GM19328 (cell line): ENCODE data around the gene TEAD1.
A peak's percentile ranks its signal among the peaks of the same experiment; 100 is the strongest.

Source experiments
- ATAC-seq: cut with Tn5 transposase; IDR thresholded peaks from one replicate; pipeline ENCODE4 v1.9.1; 2021; ENCODE audit warnings: mild to moderate bottlenecking, moderate library complexity; ENCODE audit not compliant: unreplicated experiment

The TEAD1 gene

GRCh38 chr11:12963792-12964536 is 289.7 kb downstream of the TEAD1 start:
- ATAC-seq, result peak; percentile 81

- ATAC-seq, result no peak
Observed at GRCh38 chr11:12964650-12965049, 290.4 kb downstream of the TEAD1 start.

DNA sequence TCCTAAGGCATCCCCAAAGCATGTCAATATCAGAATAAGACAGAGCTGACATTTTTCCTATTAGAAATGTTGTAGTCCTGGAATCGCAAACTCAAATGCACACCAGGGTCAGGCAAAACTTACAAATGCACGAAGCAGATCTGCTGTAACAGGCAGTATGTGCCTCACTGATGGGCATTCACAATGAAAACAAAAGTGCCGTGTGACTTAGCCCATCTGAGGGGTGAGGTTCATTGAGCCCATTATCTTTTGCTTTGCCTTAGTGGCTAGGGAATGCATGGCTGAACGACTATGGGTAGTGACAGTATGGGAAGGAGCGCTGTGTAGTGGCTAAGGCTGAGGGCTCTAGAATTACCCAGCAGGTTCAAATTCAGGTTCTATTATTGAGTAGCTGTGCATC is 291.8 kb downstream of the TEAD1 start:
- no peak for ATAC-seq

DNA sequence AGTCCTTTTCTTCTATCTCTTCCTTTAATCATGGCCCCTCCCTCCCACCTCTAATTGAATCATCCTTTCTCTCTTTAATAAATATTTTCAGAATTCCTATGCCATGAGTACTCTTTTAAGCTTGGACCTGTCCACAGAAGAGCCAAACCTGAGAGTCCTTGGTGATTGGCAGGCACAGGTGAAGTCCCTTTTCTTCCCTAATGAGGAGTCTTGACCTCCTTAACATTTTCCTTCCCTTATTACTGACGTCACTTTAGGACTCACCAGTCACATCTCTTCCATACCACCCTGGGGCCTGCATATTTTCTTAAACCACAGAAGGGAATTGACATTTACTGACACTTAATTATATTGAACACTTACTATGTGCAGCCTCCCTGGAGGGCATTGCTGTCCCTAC is 293.9 kb downstream of the TEAD1 start:
- no peak for ATAC-seq

DNA sequence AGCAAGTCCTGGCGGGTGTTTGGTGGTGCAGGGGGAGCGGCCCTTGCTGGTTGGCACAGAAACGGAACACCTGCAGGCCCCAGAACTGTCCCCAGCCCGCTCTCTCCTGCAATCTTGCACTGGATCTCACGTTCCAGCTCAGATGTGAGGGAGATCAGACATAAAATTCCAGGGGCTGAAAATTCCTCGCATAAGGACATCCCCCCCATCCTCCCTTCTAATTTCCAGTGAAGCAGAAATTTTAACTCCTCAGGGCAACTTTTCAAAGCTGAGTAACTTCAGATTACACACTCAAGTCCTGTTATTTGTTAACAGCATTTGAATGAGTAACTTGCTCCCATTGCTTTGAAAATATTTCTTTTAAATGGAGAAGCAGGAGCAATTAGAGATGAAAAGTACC is 294.6 kb downstream of the TEAD1 start:
- no peak for ATAC-seq

GRCh38 chr11:12971955-12972354 is 297.7 kb downstream of the TEAD1 start:
- no peak for ATAC-seq

GRCh38 chr11:12973528-12974181 is 299.4 kb downstream of the TEAD1 start:
- ATAC-seq, result no peak

DNA sequence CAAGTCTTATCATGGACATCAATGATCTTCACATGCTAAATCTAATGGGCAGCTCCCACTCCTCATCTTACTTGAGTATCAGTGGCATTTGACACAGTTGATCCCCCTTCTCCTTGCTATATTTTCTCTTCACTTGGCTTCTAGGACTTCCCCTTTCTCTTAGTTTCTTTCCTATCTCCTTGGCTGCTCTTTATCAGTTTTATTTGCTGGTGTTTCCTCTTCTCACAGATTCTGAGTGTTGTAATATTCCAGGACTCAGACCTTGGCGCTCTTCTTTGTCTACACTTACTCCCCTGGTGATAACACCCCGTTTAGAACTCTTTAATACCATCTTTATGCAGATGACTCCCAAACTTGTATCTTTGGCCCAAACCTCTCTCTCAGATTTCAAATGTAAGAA is 301.0 kb downstream of the TEAD1 start:
- ATAC-seq, result no peak

- ATAC-seq, result no peak
Observed at GRCh38 chr11:12979928-12980689, 305.9 kb downstream of the TEAD1 start.

DNA sequence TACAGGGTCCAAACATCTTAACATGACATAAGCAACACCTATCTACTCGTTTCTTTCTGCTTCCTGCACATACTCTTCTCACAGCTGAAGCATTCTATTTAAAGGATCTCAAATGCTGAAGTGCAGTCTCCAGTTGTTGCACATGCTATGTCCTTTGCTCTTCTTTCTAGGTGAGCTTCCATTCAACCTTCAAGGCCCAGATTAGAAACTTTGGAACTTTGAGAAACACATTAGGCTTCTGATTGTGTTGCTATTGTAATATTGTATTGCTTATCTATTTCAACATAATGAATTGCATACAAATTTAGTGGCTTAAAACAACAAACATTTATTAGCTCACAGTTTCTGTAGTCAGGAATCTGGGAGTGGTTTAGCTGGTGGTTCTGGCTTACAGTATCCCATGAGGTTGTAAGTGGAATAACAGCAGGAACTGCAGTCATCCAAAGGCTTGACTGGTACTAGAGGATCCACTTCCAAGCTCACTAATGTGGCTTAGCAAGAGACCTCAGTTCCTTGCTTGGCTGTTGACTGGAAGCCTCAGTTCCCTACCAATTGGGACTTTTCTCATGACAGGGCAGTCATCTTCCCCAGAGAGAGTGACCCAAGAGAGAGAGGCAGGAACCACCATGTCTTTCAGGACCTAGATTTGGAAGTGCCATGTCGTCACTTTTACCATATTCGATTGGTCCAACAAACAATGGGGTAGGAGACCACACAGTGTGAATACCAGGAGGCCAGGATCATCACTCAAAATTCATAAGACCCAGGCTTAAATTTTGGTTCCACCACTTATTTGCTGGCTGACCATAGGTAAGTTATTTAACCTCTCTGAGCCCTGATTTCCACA is 307.7 kb downstream of the TEAD1 start:
- no peak for ATAC-seq

- no peak for ATAC-seq
Observed at GRCh38 chr11:12983336-12983735, 309.1 kb downstream of the TEAD1 start.

DNA sequence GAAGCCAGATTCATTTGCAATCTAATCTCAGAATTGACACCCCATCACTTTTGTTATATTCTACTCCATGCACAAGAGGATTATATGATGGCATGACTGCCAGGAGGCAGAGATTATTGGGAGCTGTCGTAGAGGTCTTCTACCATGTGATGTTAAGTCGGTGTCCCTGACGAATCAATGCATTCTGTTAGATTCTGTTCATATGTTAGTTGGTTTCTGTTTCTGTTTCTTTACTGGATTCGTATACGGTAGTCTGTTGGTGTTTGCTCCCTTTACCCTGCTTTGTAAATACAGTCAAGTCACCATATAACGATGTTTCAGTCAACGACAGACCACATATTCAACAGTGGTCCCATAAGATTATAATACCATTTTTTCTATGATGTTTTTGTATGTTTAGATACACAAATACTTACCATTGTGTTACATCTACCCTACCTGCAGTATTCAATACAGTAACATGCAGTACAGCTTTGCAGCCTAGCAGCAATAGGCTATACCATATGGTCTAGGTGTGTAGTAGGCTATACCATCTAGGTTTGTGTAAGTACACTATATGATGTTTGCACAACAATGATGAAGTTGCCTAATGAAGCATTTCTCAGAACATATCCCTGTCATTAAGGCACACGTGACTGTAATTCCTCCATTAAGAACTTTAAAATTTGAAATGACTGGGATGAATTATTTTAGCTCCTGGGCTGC is 312.1 kb downstream of the TEAD1 start:
- ATAC-seq, result no peak

DNA sequence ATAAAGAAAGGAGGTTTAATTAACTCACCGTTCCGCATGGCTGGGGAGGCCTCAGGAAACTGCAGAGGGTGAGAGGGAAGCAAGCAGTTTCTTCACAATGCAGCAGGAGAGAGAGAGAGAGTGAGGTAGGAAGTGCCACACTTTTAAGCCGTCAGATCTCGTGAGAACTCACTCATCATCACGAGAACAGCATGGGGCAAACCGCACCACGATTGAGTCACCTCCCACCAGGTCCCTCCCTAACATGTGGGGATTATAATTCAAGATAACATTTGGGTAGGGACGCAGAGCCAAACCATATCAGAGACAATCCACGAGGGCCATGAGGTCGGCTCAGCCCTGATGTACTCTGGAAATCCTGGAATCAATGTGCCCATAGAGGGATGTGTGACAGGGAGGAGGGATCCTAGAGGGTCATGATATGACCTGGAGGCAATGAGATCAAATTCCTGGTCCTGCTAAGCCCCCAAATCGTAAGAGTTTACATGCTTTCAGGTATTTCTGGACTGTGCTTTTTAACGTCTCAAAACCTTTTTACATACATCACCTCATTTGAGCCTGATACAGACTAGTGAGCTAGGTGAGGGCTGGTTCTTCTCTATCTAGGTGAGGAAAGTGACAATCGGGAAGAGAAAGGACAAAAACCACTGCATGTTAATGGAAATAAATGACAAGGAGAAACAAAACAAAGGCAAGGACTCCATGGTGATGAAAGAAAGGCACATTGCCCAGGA is 315.4 kb downstream of the TEAD1 start:
- no peak for ATAC-seq

DNA sequence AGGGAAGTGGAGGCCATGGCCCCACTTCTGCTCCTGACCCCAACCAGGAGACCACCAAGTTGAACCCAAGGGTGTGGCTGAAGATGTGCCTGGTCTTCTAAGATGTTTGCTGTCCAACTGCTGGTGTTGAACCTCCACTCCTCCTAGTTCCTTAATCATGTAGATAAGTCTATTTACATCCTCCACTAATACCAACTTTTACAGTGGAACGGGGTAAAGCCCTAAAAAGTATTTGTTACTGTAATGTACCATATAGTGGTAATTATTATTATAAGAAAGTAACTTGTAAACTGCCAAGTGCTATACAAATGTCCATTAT is 315.9 kb downstream of the TEAD1 start:
- no peak for ATAC-seq

DNA sequence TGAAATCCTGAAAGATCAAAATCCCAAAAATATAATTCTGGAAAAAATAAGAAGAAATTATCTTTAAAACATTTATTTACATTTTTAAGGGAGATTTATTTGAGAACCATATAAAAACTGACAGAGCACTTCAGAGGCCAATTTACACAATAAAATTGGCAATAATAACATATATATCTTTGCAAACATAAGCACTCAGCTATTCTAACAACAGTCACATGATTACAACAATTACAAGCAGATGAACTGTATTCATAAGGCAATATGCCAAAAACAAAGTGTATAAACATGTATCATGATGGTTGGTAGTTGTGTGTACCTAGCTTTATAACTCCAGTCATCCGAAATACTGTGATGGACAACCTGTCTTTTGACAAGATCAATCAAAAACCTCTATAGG is 317.2 kb downstream of the TEAD1 start:
- no peak for ATAC-seq

DNA sequence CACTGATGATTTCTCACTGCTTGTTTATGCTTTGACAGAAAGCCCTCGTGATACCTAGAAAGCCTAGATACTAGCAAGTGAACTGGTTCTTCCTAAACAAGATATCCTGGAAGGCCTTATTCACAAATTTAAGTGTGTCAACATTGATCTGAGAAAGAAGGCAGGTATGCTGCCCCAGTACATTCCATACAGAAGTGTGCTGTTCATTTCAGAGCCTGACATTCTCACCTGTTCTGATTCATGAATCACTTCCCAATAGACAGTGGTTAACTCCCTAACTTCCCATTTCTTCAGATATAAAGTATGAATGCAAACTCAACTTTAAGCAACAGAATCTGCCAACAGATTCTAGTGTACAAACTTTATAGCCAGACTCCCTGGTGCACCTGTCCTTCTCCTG is 319.4 kb downstream of the TEAD1 start:
- no peak for ATAC-seq
